Measurements from ENCODE around the gene SLC16A2.

The SLC16A2 gene

GRCh38 chrX:74529311-74529710, 108.0 kb downstream of the SLC16A2 start:
- Histone ChIP-seq H3K4me3 (no peak overlapping the region), H3K36me3 (peaks cover 23% of the 10 kb centered on the region), H3K9me3 (no peaks in the 10 kb centered on the region), H3K27me3 (peaks cover 96% of the 10 kb centered on the region), H3K4me1 (no peaks in the 10 kb centered on the region), H3K9ac (no peak overlapping the region), H4K20me1 (no peaks in the 10 kb centered on the region), H3K27ac (no peak overlapping the region), H3K4me2 (no peak overlapping the region)
- no peak for TF ChIP-seq Cebpa-rat (IDR thresholded peaks at IDR 0.05)

GRCh38 chrX:74531081-74531480, 109.8 kb downstream of the SLC16A2 start:
- Histone ChIP-seq H3K9ac (no peak overlapping the region), H4K20me1 (no peaks in the 10 kb centered on the region), H3K4me1 (peaks cover 9% of the 10 kb centered on the region; the same call in 1 of the 2 replicates), H3K27me3 (peaks cover 94% of the 10 kb centered on the region), H3K9me3 (0 out of 2 replicates have a peak, but pooled peaks cover under 1% of the 10 kb centered on the region), H3K27ac (no peak overlapping the region), H3K36me3 (peaks cover 19% of the 10 kb centered on the region; the same call in 1 of the 2 replicates), H3K4me2 (no peak overlapping the region), H3K4me3 (no peak overlapping the region)
- TF ChIP-seq Cebpa-rat (IDR thresholded peaks at IDR 0.05) = no peak

DNA sequence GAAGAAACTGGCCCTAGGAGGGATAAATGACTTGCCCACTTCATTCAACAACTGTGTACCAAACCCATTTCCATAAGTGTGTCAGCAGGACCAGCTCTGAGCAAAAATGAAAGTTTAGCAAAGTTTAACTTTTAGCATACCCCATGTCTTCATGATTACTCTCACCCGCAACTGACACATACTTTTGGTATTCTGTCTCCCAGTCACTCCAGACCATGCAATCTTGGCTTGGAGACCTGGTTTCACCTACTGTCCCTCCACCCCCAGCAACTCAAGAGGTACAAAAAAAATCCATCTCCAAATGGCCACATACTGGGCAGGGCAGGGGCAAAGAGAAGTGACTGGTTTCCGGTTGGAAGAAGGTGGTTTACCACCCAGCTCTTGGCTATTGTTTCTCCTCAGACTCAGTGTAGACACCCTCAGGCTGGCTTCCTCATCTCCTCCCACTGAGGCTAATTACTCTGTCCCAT, 113.3 kb downstream of the SLC16A2 start:
- Histone ChIP-seq H4K20me1 (no peaks in the 10 kb centered on the region), H3K4me3 (no peak overlapping the region), H3K4me1 (peaks cover 24% of the 10 kb centered on the region), H3K27me3 (peaks cover 96% of the 10 kb centered on the region), H3K9me3 (0 out of 2 replicates have a peak, but pooled peaks cover 4% of the 10 kb centered on the region), H3K4me2 (peak overlapping the region; percentile 82), H3K9ac (no peak overlapping the region), H3K36me3 (peaks cover 19% of the 10 kb centered on the region; the same call in 1 of the 2 replicates), H3K27ac (no peak overlapping the region)
- TF ChIP-seq Cebpa-rat (IDR thresholded peaks at IDR 0.05) = no peak

- Histone ChIP-seq H3K27ac (0 out of 2 replicates have a peak overlapping the region, but pooled peaks have one; percentile 87), H3K4me2 (peak overlapping the region; percentile 82), H3K9me3 (0 out of 2 replicates have a peak, but pooled peaks cover 4% of the 10 kb centered on the region), H3K4me1 (peaks cover 24% of the 10 kb centered on the region), H3K9ac (no peak overlapping the region; the same call in 1 of the 2 replicates), H4K20me1 (no peaks in the 10 kb centered on the region; the same call in 1 of the 2 replicates), H3K36me3 (peaks cover 19% of the 10 kb centered on the region; the same call in 1 of the 2 replicates), H3K4me3 (0 out of 2 replicates have a peak overlapping the region, but pooled peaks have one; percentile 67), H3K27me3 (peaks cover 98% of the 10 kb centered on the region)
- TF ChIP-seq Cebpa-rat (IDR thresholded peaks at IDR 0.05) = no peak
Measured at GRCh38 chrX:74535086-74535407, 113.8 kb downstream of the SLC16A2 start.

DNA sequence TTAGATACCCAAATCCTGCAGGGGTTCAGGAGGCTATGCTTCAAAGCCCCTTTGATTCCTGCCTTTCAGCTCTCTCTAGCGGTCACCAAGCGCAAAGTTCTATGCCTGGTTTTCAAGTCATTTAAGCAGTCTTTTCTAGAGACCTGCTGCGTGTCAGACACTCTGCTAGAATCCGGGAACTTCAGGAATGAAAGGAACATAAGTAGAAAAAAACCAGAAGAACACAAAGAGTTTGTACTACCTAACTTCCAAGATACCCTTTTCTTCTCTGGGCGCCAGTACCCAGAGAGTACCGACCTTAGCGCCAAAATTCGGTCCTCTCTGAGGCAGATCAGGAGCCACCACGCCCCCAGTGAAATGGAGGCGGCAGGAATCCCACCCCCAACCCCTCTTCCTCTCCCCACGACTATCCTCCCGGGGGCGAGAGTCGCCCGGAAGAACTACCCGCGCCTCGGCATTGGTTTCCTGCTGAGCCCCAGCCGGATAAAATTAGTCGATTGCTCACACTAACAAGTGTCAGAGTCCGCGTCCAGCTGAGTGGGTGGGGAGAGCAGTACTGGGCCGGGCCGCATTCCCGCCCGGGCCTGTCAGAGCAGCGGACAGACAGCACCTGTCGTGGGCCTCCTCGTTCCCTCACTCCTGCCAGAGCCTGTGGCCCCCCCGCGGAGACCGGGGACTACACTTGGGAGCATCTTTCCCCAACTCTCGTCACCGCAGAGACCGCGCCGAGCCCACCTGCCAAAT, 114.3 kb downstream of the SLC16A2 start:
- H4K20me1 ChIP-seq = no peaks in the 10 kb centered on the region; the same call in 1 of the 2 replicates
- peak overlapping the region; percentile 87 for H3K27ac ChIP-seq
- H3K4me2 ChIP-seq = peak overlapping the region; percentile 82
- peak overlapping the region; percentile 67 for H3K4me3 ChIP-seq
- H3K27me3 ChIP-seq = peaks cover 98% of the 10 kb centered on the region
- H3K36me3 ChIP-seq = peaks cover 19% of the 10 kb centered on the region; the same call in 1 of the 2 replicates
- no peak for TF ChIP-seq Cebpa-rat (IDR thresholded peaks at IDR 0.05)
- H3K9me3 ChIP-seq = 0 out of 2 replicates have a peak, but pooled peaks cover 4% of the 10 kb centered on the region
- peaks cover 24% of the 10 kb centered on the region for H3K4me1 ChIP-seq
- H3K9ac ChIP-seq = peak overlapping the region; percentile 78

DNA sequence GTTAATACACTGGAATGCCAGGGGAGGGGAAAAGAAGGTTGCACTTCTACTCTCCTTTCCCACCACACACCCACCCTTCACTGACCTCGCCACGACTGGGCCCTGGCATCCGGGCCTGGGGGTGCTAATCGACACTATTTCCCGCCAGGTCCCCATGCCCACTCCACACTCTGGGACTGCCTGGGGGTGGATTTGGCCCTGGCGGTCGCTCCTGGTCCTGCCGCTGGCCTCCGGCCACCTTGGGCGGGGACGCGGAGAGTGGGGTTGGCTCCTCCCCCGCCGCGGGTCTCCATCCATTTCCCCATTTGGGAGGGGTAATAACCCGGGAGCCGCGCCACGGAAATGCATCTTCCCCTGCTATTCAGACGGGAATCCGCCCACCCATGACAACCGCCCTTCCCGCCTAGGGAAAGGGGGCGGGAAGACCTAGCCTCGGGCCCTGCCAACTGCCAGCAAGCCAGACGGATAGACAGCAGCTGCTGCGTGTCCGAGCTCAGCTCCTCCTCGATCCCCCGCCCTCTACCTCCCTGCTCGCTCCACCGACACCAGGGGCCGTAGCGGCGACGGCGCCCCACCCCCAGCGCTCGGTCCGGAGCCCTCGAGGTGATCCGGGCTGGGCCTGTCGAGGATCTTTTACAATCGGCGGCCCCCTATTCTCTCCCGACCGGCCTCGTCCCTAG, 115.0 kb downstream of the SLC16A2 start:
- peak overlapping the region; percentile 87 for H3K27ac ChIP-seq
- H3K4me1 ChIP-seq = peaks cover 24% of the 10 kb centered on the region
- H3K27me3 ChIP-seq = peaks cover 98% of the 10 kb centered on the region
- H3K4me3 ChIP-seq = peak overlapping the region; percentile 67
- no peak for TF ChIP-seq Cebpa-rat (IDR thresholded peaks at IDR 0.05)
- H4K20me1 ChIP-seq = no peaks in the 10 kb centered on the region; the same call in 1 of the 2 replicates
- H3K9ac ChIP-seq = peak overlapping the region; percentile 78
- H3K4me2 ChIP-seq = peak overlapping the region; percentile 82
- 0 out of 2 replicates have a peak, but pooled peaks cover 4% of the 10 kb centered on the region for H3K9me3 ChIP-seq
- peaks cover 16% of the 10 kb centered on the region; the same call in 1 of the 2 replicates for H3K36me3 ChIP-seq

GRCh38 chrX:74536832-74537371, 115.6 kb downstream of the SLC16A2 start:
- peak overlapping the region; percentile 78 for H3K9ac ChIP-seq
- peak overlapping the region; percentile 82 for H3K4me2 ChIP-seq
- H3K4me3 ChIP-seq = peak overlapping the region; percentile 67

GRCh38 chrX:74540635-74541249, 119.4 kb downstream of the SLC16A2 start:
- Histone ChIP-seq H3K4me2 (no peak overlapping the region), H3K9me3 (0 out of 2 replicates have a peak, but pooled peaks cover 4% of the 10 kb centered on the region), H4K20me1 (no peaks in the 10 kb centered on the region; the same call in 1 of the 2 replicates), H3K27ac (no peak overlapping the region), H3K4me1 (peaks cover 15% of the 10 kb centered on the region), H3K36me3 (no peaks in the 10 kb centered on the region), H3K27me3 (peaks cover 74% of the 10 kb centered on the region), H3K9ac (no peak overlapping the region), H3K4me3 (no peak overlapping the region)
- TF ChIP-seq Cebpa-rat (IDR thresholded peaks at IDR 0.05) = no peak

More at GRCh38 chrX:74536832-74537371, 115.6 kb downstream of the SLC16A2 start:
- Histone ChIP-seq H3K27ac (peak overlapping the region; percentile 87), H3K27me3 (peaks cover 96% of the 10 kb centered on the region), H4K20me1 (no peaks in the 10 kb centered on the region; the same call in 1 of the 2 replicates), H3K9me3 (0 out of 2 replicates have a peak, but pooled peaks cover 4% of the 10 kb centered on the region), H3K4me1 (peaks cover 24% of the 10 kb centered on the region), H3K36me3 (peaks cover 10% of the 10 kb centered on the region; the same call in 1 of the 2 replicates)
- no peak for TF ChIP-seq Cebpa-rat (IDR thresholded peaks at IDR 0.05)
